Natural killer cell treated with Interleukin-12 subunit alpha and Interleukin-12 subunit beta and Interleukin-15 and Interleukin-18, amount 100 ng/mL, for 72 hours (primary cell): Measurements from ENCODE around the gene EREG. TPM values are rescaled to one million over a fixed set of nuclear protein-coding genes. Genes with fewer than 3 reads are reported as not detected.
A peak's percentile ranks its signal among the peaks of the same experiment; 100 is the strongest.
"Not testable (repeated sequence)": the region's sequence is repeated elsewhere in the genome, so short reads cannot be mapped to it uniquely, and the experiment has no call there.

ENCODE experiments used
- ATAC-seq, 2 donors: fragments of 150-1000 bp; cut with Tn5 transposase in 1 of 2; sonication (Bioruptor Pico), chemical (Tn5 transposase) in 1 of 2; 2 replicates each; pipeline ENCODE4 v1.10.0; 2021
- DNase-seq: peaks from one replicate; pipeline ENCODE4 v3.0.0; 2022; ENCODE audit warnings: low spot score
- H3K27ac Mint-ChIP-seq, 2 donors: 1 replicate in 1 of 2; 2 replicates in 1 of 2; pipeline ENCODE4 v1.8.0; 2022; ENCODE audit warnings: mixed read lengths in 2 of 2, mild to moderate bottlenecking in 1 of 2, moderate library complexity in 1 of 2
- H3K27me3 Mint-ChIP-seq, 2 donors: 1 replicate in 1 of 2; 2 replicates in 1 of 2; pipeline ENCODE4 v1.8.0; 2022; ENCODE audit warnings: mixed read lengths in 2 of 2
- H3K36me3 Mint-ChIP-seq: one replicate; pipeline ENCODE4 v1.8.0; 2022; ENCODE audit warnings: mixed read lengths
- H3K4me1 Mint-ChIP-seq, 2 donors: 1 replicate in 1 of 2; 2 replicates in 1 of 2; pipeline ENCODE4 v1.8.0; 2022; ENCODE audit warnings: low read depth in 2 of 2, mixed read lengths in 2 of 2, mild to moderate bottlenecking in 1 of 2
- H3K4me3 Mint-ChIP-seq: one replicate; pipeline ENCODE4 v1.8.0; 2022; ENCODE audit warnings: mixed read lengths
- H3K9me3 Mint-ChIP-seq: 2 replicates; pipeline ENCODE4 v1.8.0; 2022; ENCODE audit warnings: mixed read lengths
- total RNA-seq, 2 donors: library from RNA; stranded (reverse); gene quantifications; one replicate each; pipeline ENCODE4 v1.2.3, GENCODE V29; 2022

Gene EREG
- total RNA-seq, 2 donors from 2014 or later: not detected

- Mint-ChIP-seq H3K36me3 (no peaks in the 10 kb centered on the region), H3K9me3 (peaks cover 2% of the 10 kb centered on the region), H3K4me1 (no peaks in the 10 kb centered on the region), H3K27me3 (peaks cover 0 to 19% of the 10 kb centered on the region in 2 donors), H3K4me3 (no peak overlapping the region), H3K27ac (no peak overlapping the region)
- DNase-seq (no peak), ATAC-seq (no peak)
These were observed 34.6 kb upstream of the EREG start for GRCh38 chr4:74330295-74330750.

- H3K36me3 Mint-ChIP-seq: no peaks in the 10 kb centered on the region
- DNase-seq: no peak
- H3K4me1 Mint-ChIP-seq: no peaks in the 10 kb centered on the region
- H3K27ac Mint-ChIP-seq: no peak overlapping the region
- no peak overlapping the region for H3K4me3 Mint-ChIP-seq
- peaks cover 0 to 19% of the 10 kb centered on the region in 2 donors for H3K27me3 Mint-ChIP-seq
- H3K9me3 Mint-ChIP-seq: peaks cover 2% of the 10 kb centered on the region
- ATAC-seq: no peak
These were observed 33.7 kb upstream of the EREG start for GRCh38 chr4:74331252-74331651.

DNA sequence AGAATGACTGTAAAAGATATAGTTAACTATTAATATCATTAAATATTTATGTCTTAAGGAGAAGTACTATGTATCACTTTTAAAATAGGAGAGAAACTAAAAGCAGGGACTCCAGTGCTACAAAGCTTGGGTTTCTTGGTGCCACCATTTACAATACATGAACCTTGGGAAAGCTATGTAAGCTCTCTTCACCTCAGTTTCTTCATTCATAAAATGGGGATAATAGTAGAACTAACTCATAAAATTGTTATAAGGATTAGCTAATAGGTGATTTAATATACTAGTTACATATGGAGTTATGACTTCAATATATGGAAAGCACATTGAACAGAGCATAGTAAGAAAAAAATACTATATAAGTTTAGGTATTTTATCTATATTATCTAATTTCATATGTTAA, 33.0 kb upstream of the EREG start:
- H3K27me3 Mint-ChIP-seq: peaks cover 0 to 19% of the 10 kb centered on the region in 2 donors
- H3K4me1 Mint-ChIP-seq: no peaks in the 10 kb centered on the region
- ATAC-seq (no peak), DNase-seq (no peak)
- H3K9me3 Mint-ChIP-seq: peaks cover 2% of the 10 kb centered on the region
- H3K27ac Mint-ChIP-seq: no peak overlapping the region
- H3K4me3 Mint-ChIP-seq: no peak overlapping the region
- H3K36me3 Mint-ChIP-seq: no peaks in the 10 kb centered on the region

- DNase-seq (no peak), ATAC-seq (no peak)
- H3K4me3 Mint-ChIP-seq: no peak overlapping the region
- no peaks in the 10 kb centered on the region for H3K4me1 Mint-ChIP-seq
- no peaks in the 10 kb centered on the region for H3K9me3 Mint-ChIP-seq
- H3K27me3 Mint-ChIP-seq: peaks cover 0 to 14% of the 10 kb centered on the region in 2 donors
- no peak overlapping the region for H3K27ac Mint-ChIP-seq
- no peaks in the 10 kb centered on the region for H3K36me3 Mint-ChIP-seq
These were observed 30.3 kb upstream of the EREG start for GRCh38 chr4:74334636-74335035.

GRCh38 chr4:74335341-74336021, 29.5 kb upstream of the EREG start:
- Mint-ChIP-seq H3K27me3 (peaks cover 0 to 14% of the 10 kb centered on the region in 2 donors), H3K4me3 (no peak overlapping the region), H3K9me3 (no peaks in the 10 kb centered on the region), H3K36me3 (no peaks in the 10 kb centered on the region), H3K4me1 (no peaks in the 10 kb centered on the region), H3K27ac (no peak overlapping the region)
- no peak for ATAC-seq
- DNase-seq: no peak

GRCh38 chr4:74338792-74339333, 26.1 kb upstream of the EREG start:
- peaks cover 5% of the 10 kb centered on the region for H3K36me3 Mint-ChIP-seq
- ATAC-seq: no peak

DNA sequence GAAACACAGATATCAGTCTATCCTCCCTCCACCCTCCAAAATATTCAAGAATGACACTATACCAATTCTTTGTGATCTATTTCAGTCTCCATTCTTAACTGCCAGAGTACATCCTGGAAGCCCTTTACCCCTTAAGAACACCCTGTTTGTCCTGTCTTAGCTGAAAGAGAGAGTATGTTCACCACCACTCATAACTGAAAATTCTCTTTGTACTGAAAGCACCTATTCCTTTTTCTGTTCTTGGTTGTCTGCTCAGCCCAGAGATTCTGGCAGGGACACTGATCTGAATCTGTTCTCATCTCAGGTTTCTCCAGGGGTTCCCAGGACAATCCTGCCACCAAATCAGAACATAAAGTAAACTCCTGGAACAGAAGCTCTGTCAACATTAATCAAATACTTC, 25.4 kb upstream of the EREG start:
- H3K27me3 Mint-ChIP-seq: peaks cover 0 to 6% of the 10 kb centered on the region in 2 donors
- no peaks in the 10 kb centered on the region for H3K4me1 Mint-ChIP-seq
- no peak for ATAC-seq
- no peak overlapping the region for H3K27ac Mint-ChIP-seq
- peaks cover 5% of the 10 kb centered on the region for H3K36me3 Mint-ChIP-seq
- peaks cover 5% of the 10 kb centered on the region for H3K9me3 Mint-ChIP-seq
- no peak overlapping the region for H3K4me3 Mint-ChIP-seq
- DNase-seq: no peak

More at GRCh38 chr4:74338792-74339333, 26.1 kb upstream of the EREG start:
- Mint-ChIP-seq H3K9me3 (peaks cover 5% of the 10 kb centered on the region), H3K4me1 (no peaks in the 10 kb centered on the region), H3K27ac (no peak overlapping the region), H3K4me3 (no peak overlapping the region), H3K27me3 (peaks cover 0 to 6% of the 10 kb centered on the region in 2 donors)
- DNase-seq: no peak

DNA sequence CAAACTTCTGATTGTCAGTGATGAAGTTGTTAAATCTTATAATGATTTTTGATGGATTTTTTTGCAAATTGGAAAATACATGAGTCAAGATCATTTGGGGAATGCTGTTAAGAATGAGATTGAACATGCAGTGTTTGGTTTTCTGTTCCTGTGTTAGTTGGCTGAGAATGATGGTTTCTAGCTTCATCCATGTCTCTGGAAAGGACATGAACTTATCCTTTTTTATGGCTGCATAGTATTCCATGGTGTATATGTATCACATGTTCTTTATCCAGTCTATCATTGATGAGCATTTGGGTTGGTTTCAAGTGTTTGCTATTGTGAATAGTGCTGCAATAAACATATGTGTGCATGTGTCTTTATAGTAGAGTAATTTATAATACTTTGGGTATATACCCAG, 24.5 kb upstream of the EREG start:
- H3K4me3 Mint-ChIP-seq, DNase-seq, H3K9me3 Mint-ChIP-seq, H3K27ac Mint-ChIP-seq, H3K36me3 Mint-ChIP-seq, H3K27me3 Mint-ChIP-seq, H3K4me1 Mint-ChIP-seq, ATAC-seq: not testable (repeated sequence)

DNA sequence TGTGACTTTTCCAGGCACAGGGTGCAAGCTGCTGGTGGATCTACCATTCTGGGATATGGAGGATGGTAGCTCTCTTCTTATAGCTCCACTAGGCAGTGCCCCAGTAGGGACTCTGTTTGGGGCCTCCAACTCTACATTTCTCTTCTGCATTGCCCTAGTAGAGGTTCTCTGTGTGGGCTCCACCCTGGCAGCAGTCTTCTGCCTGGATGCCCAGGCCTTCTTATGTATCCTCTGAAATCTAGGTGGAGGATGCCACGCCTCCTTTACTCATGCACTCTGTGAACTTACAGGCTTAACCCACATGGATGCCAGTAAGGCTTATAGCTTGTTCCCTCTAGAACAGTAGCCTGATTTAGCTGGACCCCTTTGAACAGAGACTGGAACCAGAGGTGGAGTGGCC, 20.9 kb upstream of the EREG start:
- no peak for ATAC-seq

DNA sequence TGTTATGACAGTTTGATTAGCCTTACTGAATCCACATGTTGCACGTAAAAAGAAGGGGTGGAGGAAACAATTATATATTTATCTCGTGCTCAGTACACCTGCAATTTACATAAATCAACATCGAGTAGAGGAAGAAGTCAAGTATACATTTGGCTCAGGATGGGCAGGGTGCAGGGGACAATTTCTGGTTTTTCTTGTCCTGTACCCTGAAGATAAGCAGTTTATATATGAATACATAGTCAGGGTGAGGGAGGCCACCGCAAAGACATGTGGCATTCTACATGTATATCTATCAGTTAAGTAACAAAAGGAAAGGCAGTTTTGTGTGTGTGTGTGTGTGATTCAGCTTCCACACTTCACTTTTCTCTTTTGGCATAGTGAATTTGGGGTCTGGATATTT, 11.1 kb upstream of the EREG start:
- no peak overlapping the region for H3K27ac Mint-ChIP-seq
- H3K4me3 Mint-ChIP-seq: no peak overlapping the region
- peaks cover 0 to 6% of the 10 kb centered on the region in 2 donors for H3K4me1 Mint-ChIP-seq

More for the DNA sequence above, 20.9 kb upstream of the EREG start:
- peaks cover 11% of the 10 kb centered on the region for H3K36me3 Mint-ChIP-seq
- H3K27ac Mint-ChIP-seq: no peak overlapping the region
- H3K4me1 Mint-ChIP-seq: no peaks in the 10 kb centered on the region
- peaks cover 9% of the 10 kb centered on the region for H3K9me3 Mint-ChIP-seq
- H3K27me3 Mint-ChIP-seq: peaks cover 10 to 17% of the 10 kb centered on the region in 2 donors
- DNase-seq: no peak
- H3K4me3 Mint-ChIP-seq: no peak overlapping the region

DNA sequence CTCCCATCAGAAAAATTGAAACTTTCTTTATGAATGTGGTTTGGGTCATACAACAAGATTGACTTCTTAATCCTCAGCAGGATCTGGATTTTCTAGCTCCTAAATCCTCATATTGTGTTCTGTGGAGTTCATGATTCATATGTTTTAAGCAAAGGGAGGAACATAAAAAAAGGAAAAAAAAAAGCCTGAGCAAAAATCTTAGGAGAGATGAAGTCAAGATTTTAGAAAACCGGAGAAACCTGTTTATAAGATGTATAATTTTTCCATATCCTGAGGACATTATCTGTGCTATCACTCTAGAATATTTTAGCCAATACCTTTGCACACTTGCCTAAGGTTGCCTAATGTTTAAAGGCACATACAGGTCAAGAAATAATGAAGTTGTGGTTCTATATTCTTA, 7.0 kb upstream of the EREG start:
- ATAC-seq (no peak), DNase-seq (no peak)
- Mint-ChIP-seq H3K4me1 (peaks cover 0 to 6% of the 10 kb centered on the region in 2 donors), H3K9me3 (no peaks in the 10 kb centered on the region), H3K4me3 (no peak overlapping the region), H3K27ac (no peak overlapping the region), H3K36me3 (no peaks in the 10 kb centered on the region), H3K27me3 (peaks cover 18 to 41% of the 10 kb centered on the region in 2 donors)

More for the DNA sequence above, 11.1 kb upstream of the EREG start:
- Mint-ChIP-seq H3K36me3 (no peaks in the 10 kb centered on the region), H3K27me3 (peaks cover 15 to 36% of the 10 kb centered on the region in 2 donors), H3K9me3 (no peaks in the 10 kb centered on the region)
- ATAC-seq: no peak
- no peak for DNase-seq

DNA sequence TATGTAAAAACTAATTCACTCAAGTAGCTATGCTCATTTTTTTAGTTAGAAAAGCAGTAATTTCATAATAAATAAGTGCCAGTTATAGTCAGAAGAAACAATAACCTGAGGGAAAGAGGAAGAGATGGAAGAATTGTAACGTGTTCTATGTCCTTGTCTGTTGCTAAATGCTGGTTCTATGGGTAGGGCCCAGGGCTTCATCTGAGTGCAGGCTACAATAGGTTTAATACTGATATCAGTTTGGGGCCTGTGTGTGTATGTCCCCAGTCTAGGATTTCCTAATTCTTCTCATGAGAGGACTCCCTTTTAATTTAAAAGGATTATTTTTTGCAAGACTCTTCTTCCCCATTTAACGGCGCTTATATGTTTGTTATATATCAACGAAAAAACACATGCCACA, 3.3 kb upstream of the EREG start:
- Mint-ChIP-seq H3K27me3 (peaks cover 23 to 44% of the 10 kb centered on the region in 2 donors), H3K9me3 (no peaks in the 10 kb centered on the region), H3K36me3 (no peaks in the 10 kb centered on the region), H3K4me3 (no peak overlapping the region), H3K4me1 (peaks cover 6 to 10% of the 10 kb centered on the region in 2 donors), H3K27ac (no peak overlapping the region)
- DNase-seq (no peak), ATAC-seq (no peak)

- peaks cover 27 to 46% of the 10 kb centered on the region in 2 donors for H3K27me3 Mint-ChIP-seq
- H3K36me3 Mint-ChIP-seq: no peaks in the 10 kb centered on the region
- peaks cover 6 to 10% of the 10 kb centered on the region in 2 donors for H3K4me1 Mint-ChIP-seq
- no peak overlapping the region for H3K27ac Mint-ChIP-seq
- no peak overlapping the region for H3K4me3 Mint-ChIP-seq
- DNase-seq (no peak), ATAC-seq (no peak)
- H3K9me3 Mint-ChIP-seq: no peaks in the 10 kb centered on the region
These were observed 2.6 kb upstream of the EREG start for GRCh38 chr4:74362347-74362746.

- H3K27me3 Mint-ChIP-seq: peaks cover 27 to 46% of the 10 kb centered on the region in 2 donors
- no peak overlapping the region for H3K27ac Mint-ChIP-seq
- ATAC-seq (no peak), DNase-seq (no peak)
- H3K4me1 Mint-ChIP-seq: peaks cover 6 to 10% of the 10 kb centered on the region in 2 donors
- H3K9me3 Mint-ChIP-seq: no peaks in the 10 kb centered on the region
- H3K36me3 Mint-ChIP-seq: no peaks in the 10 kb centered on the region
- H3K4me3 Mint-ChIP-seq: peak overlapping the region; percentile 65
These were observed 691 bp upstream of the EREG start for GRCh38 chr4:74364256-74364651.
